Right lobe of liver (tissue), 4 donors: ENCODE results near the gene ERBIN.

Source experiments
- POLR2A ChIP-seq: fragments of 450-650 bp; IDR thresholded peaks from one replicate; pipeline ENCODE4 v1.6.1; 2017; ENCODE audit warnings: antibody characterized with exemption, mild to moderate bottlenecking
- TF ChIP-seq, protein P1 (sequence below), 4 donors: fragments of 200-600 bp in 3 of 4; fragments of 450-650 bp in 1 of 4; IDR thresholded peaks; one replicate each; pipeline versions ENCODE4 v1.5.1 to v1.8.0; 2016 to 2022; ENCODE audit warnings: antibody characterized with exemption in 4 of 4, mild to moderate bottlenecking in 2 of 4
- donor health status: DM: no; HTN: no; CAD: no.
- donor health status: DM: no; HTN: no; CAD: no.
- donor health status: DM: no; HTN: yes; CAD: no.

DNA sequence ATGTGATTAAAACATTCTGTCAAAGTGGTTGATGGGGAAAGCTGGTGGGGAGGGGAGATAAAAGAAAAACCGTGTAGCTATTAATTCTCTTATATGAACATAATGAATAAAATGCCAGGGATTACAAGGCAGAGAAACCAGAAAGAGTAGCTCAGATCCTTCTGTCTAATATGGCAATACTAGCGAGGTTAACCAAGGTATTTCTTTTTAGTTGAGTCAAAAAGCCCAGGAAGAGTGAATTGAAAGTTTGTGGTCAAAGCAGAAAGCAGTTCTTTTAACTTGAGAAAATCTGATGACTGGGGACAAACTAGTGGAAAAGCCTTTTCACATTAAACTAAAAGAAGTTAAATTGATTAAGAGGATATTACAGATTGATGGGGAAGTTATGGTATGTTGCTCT, 76.0 kb downstream of the ERBIN start:
- TF ChIP-seq, protein P1, sequence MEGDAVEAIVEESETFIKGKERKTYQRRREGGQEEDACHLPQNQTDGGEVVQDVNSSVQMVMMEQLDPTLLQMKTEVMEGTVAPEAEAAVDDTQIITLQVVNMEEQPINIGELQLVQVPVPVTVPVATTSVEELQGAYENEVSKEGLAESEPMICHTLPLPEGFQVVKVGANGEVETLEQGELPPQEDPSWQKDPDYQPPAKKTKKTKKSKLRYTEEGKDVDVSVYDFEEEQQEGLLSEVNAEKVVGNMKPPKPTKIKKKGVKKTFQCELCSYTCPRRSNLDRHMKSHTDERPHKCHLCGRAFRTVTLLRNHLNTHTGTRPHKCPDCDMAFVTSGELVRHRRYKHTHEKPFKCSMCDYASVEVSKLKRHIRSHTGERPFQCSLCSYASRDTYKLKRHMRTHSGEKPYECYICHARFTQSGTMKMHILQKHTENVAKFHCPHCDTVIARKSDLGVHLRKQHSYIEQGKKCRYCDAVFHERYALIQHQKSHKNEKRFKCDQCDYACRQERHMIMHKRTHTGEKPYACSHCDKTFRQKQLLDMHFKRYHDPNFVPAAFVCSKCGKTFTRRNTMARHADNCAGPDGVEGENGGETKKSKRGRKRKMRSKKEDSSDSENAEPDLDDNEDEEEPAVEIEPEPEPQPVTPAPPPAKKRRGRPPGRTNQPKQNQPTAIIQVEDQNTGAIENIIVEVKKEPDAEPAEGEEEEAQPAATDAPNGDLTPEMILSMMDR (IDR thresholded peaks at IDR 0.05): no peak
- TF ChIP-seq POLR2A: no peak
